Urothelium cell line (cell line): Measurements from ENCODE around the gene ANGPTL2.

ENCODE experiments used
- DNase-seq: peaks from one replicate; pipeline ENCODE4 v3.0.0; 2011; ENCODE audit warnings: low spot score, mixed read lengths
- FAIRE-seq: peaks from 2 replicates; lab custom pipeline; 2011; peaks lifted over from hg19 to GRCh38; lab: Jason Lieb, UNC

ANGPTL2 gene

GRCh38 chr9:127137640-127138360 is 15.4 kb upstream of the ANGPTL2 start:
- DNase-seq (no peak), FAIRE-seq (no peak)

DNA sequence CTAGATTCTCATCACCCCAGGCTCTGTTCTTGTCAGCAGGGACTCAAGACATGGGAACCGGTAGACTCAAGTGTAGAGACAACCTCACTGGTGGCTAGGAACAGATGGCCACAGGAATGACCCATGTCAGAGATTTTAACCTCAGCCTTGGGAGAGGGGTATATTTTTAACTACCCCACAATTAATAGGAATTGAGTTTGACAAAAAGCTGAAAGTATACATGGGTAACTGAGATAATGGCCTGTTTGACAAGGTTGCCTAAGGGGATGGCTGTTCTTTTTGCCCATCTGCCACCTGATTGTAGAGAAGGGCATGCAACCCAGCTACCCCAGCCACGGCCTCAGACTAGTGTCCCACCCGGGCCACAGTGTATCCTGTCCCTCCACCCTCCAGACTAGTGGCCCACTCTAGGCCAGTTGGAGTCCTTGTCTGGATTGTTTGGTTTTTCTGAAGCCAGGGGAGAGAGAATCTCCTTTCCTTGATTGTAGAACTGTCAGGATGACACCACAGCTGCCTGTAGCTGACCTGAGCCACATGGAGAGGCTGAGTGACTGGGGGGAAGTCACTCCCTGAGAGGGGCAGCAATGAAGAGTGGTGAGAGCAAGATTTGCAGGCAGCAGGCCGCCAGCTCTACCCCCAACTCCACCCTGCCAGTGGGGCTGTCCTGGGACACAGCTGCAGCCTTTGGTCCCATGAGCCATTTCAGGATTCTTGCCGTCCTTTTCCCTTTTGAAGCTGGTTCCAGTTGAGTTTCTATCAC is 14.6 kb upstream of the ANGPTL2 start:
- FAIRE-seq = no peak
- DNase-seq = no peak

DNA sequence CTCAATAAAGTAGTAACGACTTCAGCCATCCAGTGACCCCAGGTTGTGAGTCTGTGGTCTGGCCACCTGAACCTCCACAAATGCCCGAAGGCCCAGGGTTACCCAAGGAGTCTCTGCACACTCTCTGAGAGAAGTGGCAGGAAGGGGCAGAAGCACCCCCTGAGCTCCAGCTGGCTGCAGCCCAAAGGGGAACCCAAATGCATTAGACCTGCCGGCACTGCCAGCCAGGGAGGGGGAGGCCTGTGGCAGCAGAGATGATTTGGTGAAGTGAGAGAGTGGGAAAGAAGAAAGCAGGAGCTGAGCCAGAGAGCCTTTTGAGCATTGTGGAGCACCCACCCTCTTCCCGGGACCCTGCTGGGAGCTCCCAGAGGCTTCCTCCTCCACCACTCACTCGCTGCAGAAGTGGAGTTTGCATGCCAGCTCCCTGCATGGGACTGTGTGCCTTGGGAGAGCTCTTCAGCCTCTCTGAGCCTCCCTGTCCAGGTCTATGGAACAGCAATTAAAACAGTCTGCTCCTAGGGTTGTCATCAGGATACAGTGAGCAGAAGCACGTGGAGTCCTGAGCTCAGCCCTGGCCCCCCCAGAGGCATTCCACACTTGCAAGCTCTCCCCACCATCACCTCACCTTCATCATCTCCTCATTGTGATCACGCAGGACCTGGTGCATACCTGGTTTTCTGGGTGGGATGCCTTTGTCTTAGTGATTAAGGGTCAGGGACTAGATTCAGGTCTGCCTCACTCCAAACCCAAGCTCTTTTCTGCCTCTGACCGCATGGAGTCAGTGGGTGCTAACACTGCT is 13.8 kb upstream of the ANGPTL2 start:
- FAIRE-seq (no peak), DNase-seq (no peak)

DNA sequence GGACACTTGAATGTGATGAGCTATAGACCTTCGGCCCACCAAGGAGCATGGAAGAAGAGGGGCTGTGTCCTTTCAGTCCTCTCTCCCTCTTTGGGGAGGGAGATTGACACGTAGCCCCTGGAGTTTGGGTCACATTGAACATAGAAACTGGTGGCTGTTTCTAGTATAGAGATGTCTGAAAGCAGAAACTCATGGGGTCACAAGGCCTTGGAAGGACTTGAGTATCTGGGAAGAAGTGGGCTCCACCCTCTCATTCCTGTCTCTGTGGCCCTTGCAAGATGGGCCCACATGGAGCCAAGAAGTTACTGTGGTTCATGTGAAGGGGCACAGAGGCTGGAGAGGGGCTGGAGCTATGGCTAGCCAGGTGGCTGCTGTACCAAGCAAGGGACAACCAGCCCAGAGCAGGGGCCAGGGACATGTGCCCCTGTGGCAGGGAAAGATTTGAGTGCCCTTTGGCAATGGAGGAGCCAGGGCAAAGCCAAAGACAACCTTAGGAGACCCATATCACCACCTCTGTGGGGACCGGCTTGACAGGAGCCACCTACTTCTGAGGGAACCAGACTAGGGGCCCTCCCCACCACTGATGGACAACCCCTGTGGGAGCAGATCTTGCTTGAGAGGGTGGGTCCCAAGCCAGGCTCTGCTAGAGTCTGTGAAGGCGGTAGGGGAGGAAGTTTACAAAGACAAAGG is 12.8 kb upstream of the ANGPTL2 start:
- DNase-seq = no peak
- FAIRE-seq = no peak

- FAIRE-seq (no peak), DNase-seq (peak; percentile 60)
These were observed 11.3 kb upstream of the ANGPTL2 start for GRCh38 chr9:127133739-127134167.

DNA sequence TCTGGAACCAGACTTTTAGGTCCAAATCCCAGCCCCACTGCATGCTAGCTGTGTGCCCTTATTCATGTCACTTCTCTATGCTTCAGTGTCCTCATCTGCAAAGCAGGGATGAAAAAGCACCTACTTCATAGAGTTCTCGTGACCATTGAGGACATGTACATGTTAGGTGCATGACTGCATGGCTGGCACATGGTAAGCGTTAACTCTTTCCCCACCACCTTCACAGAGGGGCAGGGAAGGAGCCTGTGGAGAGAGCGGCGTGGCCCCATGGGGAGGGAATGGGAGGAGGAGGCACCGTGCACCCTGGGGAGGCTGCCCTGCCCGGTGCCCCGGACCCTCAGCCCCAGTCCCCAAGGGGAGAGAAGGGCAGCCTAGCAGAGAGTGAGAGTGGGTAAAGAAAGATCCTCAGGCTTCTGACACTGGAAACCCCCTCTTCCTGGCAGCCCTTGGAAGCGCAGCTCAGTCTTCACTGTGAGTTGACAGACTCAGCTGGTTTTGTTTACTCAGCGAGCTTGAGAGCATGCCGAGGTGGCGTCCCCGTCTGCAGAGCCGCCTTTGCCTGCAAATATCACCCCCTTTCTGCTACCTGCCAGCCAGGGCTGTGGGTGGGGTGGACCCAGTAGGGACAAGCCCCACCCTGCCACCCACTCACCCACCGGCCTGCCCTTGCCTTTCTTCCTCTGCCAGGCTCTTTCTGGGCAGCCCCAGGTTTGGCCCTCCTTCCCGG is 10.6 kb upstream of the ANGPTL2 start:
- DNase-seq (peak; percentile 49), FAIRE-seq (no peak)

- FAIRE-seq (no peak), DNase-seq (no peak)
These were observed 9.9 kb upstream of the ANGPTL2 start for GRCh38 chr9:127132375-127132774.

GRCh38 chr9:127131871-127132270 is 9.4 kb upstream of the ANGPTL2 start:
- no peak for FAIRE-seq
- DNase-seq = peak; percentile 58

DNA sequence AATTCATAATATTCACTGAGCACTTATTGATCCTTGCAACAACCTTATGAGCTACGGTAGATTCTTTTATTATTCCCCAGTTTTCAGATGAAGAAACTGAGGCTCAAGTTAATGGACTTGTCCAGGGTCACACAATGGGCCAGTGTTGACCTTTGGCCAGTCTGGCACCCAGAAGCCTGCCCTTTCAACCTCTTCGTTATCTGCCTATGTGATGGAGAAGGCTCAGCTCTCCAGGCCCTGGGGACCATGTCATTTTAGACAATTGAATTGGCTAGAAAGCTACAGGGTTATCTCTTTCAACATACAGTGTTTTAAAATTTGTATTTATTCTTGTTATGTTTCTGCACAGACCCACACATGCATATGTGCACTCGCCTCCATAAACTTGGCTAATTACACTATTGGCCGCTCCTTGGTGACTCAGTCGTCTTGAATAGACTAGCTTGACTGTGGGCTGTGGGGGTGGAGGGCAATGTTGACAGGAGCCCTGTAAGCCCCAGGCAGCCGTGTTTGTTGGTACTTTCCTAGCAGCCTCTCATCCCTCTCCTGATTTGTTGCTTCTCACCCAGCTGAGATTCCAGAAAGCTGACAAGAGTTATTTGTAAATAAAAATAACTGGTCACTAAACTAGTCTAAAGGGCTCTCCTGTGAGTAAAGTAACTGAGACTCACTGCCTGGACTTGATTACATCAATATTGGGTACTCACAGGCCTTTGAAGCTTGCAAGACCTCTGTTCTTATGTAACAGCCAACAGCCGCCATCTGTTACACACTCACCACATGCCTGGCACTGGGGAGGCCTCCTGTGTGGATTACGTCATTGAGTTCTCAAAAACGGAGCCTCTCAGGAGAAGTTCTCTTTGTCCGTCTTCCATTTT is 8.5 kb upstream of the ANGPTL2 start:
- DNase-seq (peak; percentile 58), FAIRE-seq (no peak)

- no peak for DNase-seq
- no peak for FAIRE-seq
These were observed 7.8 kb upstream of the ANGPTL2 start for GRCh38 chr9:127130235-127130634.

GRCh38 chr9:127129718-127130085 is 7.3 kb upstream of the ANGPTL2 start:
- DNase-seq (no peak), FAIRE-seq (no peak)

GRCh38 chr9:127129073-127129717 is 6.8 kb upstream of the ANGPTL2 start:
- DNase-seq = no peak
- FAIRE-seq = no peak

GRCh38 chr9:127128341-127129072 is 6.1 kb upstream of the ANGPTL2 start:
- DNase-seq = no peak
- FAIRE-seq = no peak

DNA sequence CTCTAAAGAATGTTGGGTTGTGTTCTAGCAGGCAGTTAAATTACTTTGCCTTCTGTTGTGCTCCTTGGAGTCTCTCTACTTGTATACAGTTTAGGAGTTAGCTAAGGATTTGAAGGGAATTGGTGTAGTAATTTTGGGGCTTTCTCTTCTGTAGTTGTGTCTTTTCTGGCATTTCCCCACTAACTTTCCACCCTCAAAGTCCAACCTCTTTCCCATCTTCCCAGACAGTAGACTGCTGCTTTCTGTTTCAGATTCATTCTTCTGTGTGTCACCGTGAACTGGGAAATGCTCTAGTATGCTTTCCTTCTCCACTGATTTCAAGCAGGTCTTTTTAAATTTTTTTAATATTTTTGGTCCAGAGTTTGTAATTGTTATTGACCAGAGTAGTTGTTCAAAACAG is 4.5 kb upstream of the ANGPTL2 start:
- DNase-seq = no peak
- no peak for FAIRE-seq

- no peak for FAIRE-seq
These were observed 2.4 kb upstream of the ANGPTL2 start for GRCh38 chr9:127124792-127125191.

DNA sequence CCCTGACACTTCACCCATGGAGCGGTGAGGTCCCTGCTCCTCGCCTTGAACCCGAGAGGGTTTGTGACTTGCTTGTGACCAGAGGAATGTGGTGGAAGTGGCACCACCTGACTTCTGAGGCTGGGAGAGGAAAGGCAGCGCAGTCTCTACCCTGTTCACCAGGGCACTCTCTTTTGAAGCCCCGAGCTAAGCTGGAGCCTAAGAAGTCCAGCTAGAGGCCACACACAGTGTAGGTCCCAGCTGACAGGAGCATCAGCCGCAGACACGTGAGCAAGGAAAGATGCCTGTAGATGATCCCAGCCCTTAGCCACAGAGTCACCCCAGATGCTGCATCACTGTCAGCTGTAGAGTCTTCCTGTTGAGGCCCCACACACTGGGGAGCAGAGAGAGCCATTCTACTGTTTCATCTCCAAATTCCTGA is 1.7 kb upstream of the ANGPTL2 start:
- DNase-seq (no peak), FAIRE-seq (no peak)

More at GRCh38 chr9:127124792-127125191, 2.4 kb upstream of the ANGPTL2 start:
- no peak for DNase-seq

- no peak for DNase-seq
- FAIRE-seq = no peak
These were observed 842 bp upstream of the ANGPTL2 start for GRCh38 chr9:127123064-127123890.
